Measurements from ENCODE around the gene TJP1. TPM values are rescaled to one million over a fixed set of nuclear protein-coding genes. Genes with fewer than 3 reads are reported as not detected.

TJP1 gene
- total RNA-seq, 1 experiment from 2014 or later = 159 TPM

DNA sequence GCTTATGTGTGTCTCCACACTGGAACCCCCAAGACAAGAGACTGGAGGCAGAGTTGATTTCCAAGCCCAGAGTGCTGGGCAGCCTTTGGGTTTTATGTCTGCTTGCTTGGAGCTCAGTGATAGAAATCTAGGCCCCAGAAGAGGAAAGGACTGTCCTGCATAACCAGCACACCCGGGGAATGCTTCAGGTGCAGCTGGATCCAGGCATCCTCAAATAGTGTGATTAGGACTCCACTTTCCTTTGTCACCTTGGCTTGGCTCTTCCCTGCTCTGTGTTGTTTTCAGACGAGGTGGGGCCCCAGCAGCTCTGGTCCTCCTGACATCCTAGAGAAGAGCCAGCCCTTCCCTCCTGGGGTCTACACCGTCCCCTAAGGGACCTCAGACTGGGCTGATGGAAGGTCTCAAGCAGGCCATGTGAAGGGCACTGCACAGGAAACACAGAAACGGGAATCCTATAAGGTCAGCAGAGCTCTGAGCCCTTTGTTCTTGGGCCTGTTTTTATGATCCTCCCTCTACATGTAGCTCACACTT is 143.7 kb downstream of the TJP1 start:
- H3K79me2 ChIP-seq (ENCODE audit: low read depth) = no peaks in the 10 kb centered on the region
- no peak overlapping the region for H2AFZ ChIP-seq
- ChIA-PET POLR2A (ENCODE audit: unreplicated experiment) (no interaction called here), CTCF (no interaction called here)
- no peaks in the 10 kb centered on the region for H3K9me3 ChIP-seq (ENCODE audit: insufficient read depth, low read depth)
- H4K20me1 ChIP-seq (ENCODE audit: insufficient read depth) = no peaks in the 10 kb centered on the region
- H3F3A ChIP-seq (ENCODE audit: insufficient read depth, low read depth) = no peaks in the 10 kb centered on the region
- H3K4me2 ChIP-seq = no peak overlapping the region
- no peak for TF ChIP-seq EZH2 (IDR thresholded peaks at IDR 0.05; ENCODE audit: low read depth)
- TF ChIP-seq, protein P1, sequence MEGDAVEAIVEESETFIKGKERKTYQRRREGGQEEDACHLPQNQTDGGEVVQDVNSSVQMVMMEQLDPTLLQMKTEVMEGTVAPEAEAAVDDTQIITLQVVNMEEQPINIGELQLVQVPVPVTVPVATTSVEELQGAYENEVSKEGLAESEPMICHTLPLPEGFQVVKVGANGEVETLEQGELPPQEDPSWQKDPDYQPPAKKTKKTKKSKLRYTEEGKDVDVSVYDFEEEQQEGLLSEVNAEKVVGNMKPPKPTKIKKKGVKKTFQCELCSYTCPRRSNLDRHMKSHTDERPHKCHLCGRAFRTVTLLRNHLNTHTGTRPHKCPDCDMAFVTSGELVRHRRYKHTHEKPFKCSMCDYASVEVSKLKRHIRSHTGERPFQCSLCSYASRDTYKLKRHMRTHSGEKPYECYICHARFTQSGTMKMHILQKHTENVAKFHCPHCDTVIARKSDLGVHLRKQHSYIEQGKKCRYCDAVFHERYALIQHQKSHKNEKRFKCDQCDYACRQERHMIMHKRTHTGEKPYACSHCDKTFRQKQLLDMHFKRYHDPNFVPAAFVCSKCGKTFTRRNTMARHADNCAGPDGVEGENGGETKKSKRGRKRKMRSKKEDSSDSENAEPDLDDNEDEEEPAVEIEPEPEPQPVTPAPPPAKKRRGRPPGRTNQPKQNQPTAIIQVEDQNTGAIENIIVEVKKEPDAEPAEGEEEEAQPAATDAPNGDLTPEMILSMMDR (conservative IDR thresholded peaks at IDR 0.05) = no peak
- DNase-seq = no peak
- H3K27me3 ChIP-seq (ENCODE audit: insufficient read depth, low read depth) = no peaks in the 10 kb centered on the region
- no TSS peak for BruUV-seq (replicated peaks)
- H3K36me3 ChIP-seq (ENCODE audit: low read depth) = no peaks in the 10 kb centered on the region
- H3K4me3 ChIP-seq = no peak overlapping the region
- no peaks in the 10 kb centered on the region for H3K4me1 ChIP-seq (replicated peaks; ENCODE audit: insufficient read depth)
- no peak overlapping the region for H3K27ac ChIP-seq
- intact Hi-C loops (cut with micrococcal nuclease; ENCODE audit: unreplicated experiment) = no loop called here
- H3K9me2 ChIP-seq (ENCODE audit: insufficient read depth) = no peaks in the 10 kb centered on the region

DNA sequence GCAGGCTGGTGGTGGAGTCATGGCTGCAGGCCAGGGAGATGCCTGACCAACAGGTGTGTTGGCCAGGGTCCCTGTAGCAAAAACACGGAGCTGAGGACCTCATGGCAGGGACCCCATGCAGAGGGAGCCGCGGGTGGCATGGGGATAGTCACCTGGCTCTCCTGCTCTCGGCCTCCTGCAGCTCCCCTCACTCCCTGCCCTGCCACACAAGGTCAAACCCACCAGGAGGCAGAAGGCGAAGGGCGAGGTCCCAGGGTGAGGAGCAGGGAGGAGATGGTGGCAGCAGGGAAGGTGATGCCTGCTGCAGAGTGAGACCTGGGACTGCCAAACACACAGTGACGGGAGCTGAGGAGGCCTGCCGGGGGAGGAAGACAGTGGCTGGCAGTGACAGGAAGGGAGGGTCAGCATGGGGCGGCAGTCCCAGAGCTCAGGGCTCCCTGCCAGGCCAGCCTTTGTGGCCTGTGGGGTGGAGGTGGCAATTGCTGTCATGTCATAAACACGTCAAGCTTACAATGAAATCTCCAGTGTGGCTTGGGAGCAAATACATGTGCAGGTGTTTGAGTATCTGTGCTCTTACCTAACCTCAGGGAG is 144.3 kb downstream of the TJP1 start:
- DNase-seq = no peak
- BruUV-seq (replicated peaks) = no TSS peak
- no peak overlapping the region for H3K4me3 ChIP-seq
- no peaks in the 10 kb centered on the region for H3K27me3 ChIP-seq (ENCODE audit: insufficient read depth, low read depth)
- no peaks in the 10 kb centered on the region for H3F3A ChIP-seq (ENCODE audit: insufficient read depth, low read depth)
- H3K9me3 ChIP-seq (ENCODE audit: insufficient read depth, low read depth) = no peaks in the 10 kb centered on the region
- intact Hi-C loops (cut with micrococcal nuclease; ENCODE audit: unreplicated experiment) = no loop called here
- no peak overlapping the region for H3K27ac ChIP-seq
- no peaks in the 10 kb centered on the region for H3K9me2 ChIP-seq (ENCODE audit: insufficient read depth)
- no peaks in the 10 kb centered on the region for H3K79me2 ChIP-seq (ENCODE audit: low read depth)
- H3K4me2 ChIP-seq = no peak overlapping the region
- ChIA-PET POLR2A (ENCODE audit: unreplicated experiment) (no interaction called here), CTCF (no interaction called here)
- no peaks in the 10 kb centered on the region for H3K4me1 ChIP-seq (replicated peaks; ENCODE audit: insufficient read depth)
- H3K36me3 ChIP-seq (ENCODE audit: low read depth) = no peaks in the 10 kb centered on the region
- H2AFZ ChIP-seq = no peak overlapping the region
- TF ChIP-seq, protein P1 (conservative IDR thresholded peaks at IDR 0.05) = no peak
- TF ChIP-seq EZH2 (IDR thresholded peaks at IDR 0.05; ENCODE audit: low read depth) = no peak
- H4K20me1 ChIP-seq (ENCODE audit: insufficient read depth) = no peaks in the 10 kb centered on the region

DNA sequence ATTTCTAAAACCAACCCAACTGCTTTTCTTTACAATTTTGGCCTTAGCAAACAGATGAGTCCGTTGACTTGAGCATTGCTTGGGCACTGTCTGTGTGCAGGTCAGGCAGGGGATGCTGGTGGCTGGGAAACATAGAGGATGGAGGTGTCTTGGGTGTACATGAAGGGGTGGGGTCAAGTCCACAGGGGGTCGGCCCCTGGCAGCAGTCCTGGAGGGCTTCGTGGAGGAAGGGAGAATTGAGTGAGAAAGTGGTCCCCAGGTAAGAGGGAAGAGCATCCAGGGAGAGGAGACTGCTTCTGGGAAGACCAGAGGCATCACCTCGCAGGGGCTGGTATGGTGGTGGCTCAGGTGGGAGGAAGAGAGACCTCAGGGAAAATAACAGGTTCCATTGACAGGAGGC is 144.8 kb downstream of the TJP1 start:
- H3F3A ChIP-seq (ENCODE audit: insufficient read depth, low read depth) = no peaks in the 10 kb centered on the region
- intact Hi-C loops (cut with micrococcal nuclease; ENCODE audit: unreplicated experiment) = no loop called here
- no TSS peak for BruUV-seq (replicated peaks)
- H2AFZ ChIP-seq = no peak overlapping the region
- no peaks in the 10 kb centered on the region for H3K79me2 ChIP-seq (ENCODE audit: low read depth)
- no peak overlapping the region for H3K4me2 ChIP-seq
- H3K4me3 ChIP-seq = no peak overlapping the region
- no peaks in the 10 kb centered on the region for H4K20me1 ChIP-seq (ENCODE audit: insufficient read depth)
- H3K4me1 ChIP-seq (replicated peaks; ENCODE audit: insufficient read depth) = no peaks in the 10 kb centered on the region
- POLR2A ChIA-PET (ENCODE audit: unreplicated experiment) = no interaction called here
- H3K9me3 ChIP-seq (ENCODE audit: insufficient read depth, low read depth) = no peaks in the 10 kb centered on the region
- H3K9me2 ChIP-seq (ENCODE audit: insufficient read depth) = no peaks in the 10 kb centered on the region
- CTCF ChIA-PET = no interaction called here
- no peak for TF ChIP-seq EZH2 (IDR thresholded peaks at IDR 0.05; ENCODE audit: low read depth)
- TF ChIP-seq, protein P1 (conservative IDR thresholded peaks at IDR 0.05) = no peak
- H3K27me3 ChIP-seq (ENCODE audit: insufficient read depth, low read depth) = no peaks in the 10 kb centered on the region
- DNase-seq = no peak
- no peak overlapping the region for H3K27ac ChIP-seq
- no peaks in the 10 kb centered on the region for H3K36me3 ChIP-seq (ENCODE audit: low read depth)

Measured in PC-9 (cell line).